HepG2 (cell line): ENCODE measurements around the gene CRK. TPM values are rescaled to one million over a fixed set of nuclear protein-coding genes. Genes with fewer than 3 reads are reported as not detected.
A peak's percentile ranks its signal among the peaks of the same experiment; 100 is the strongest.

Experiments
- CENPBD1 ChIP-seq: sonication (generic); formaldehyde crosslinking; IDR thresholded peaks from 2 replicates; pipeline ENCODE4 v1.8.0; 2022; ENCODE audit warnings: missing genetic modification reagents, low read depth, mild to moderate bottlenecking, borderline replicate concordance
- EP300 ChIP-seq, 3 experiments: sonication (generic) in 1 of 3; formaldehyde crosslinking in 1 of 3; IDR thresholded peaks; 2 replicates each; pipeline versions ENCODE4 v1.5.1 to v1.6.1; 2011 to 2020; ENCODE audit warnings: low read depth in 2 of 3, low read length in 2 of 3, borderline replicate concordance in 1 of 3, improper control_type of control experiment in 1 of 3, mild to moderate bottlenecking in 1 of 3, missing genetic modification reagents in 1 of 3, moderate library complexity in 1 of 3
- KDM5B ChIP-seq: sonication (generic); formaldehyde crosslinking; IDR thresholded peaks from 2 replicates; pipeline ENCODE4 v1.4.0; 2020; ENCODE audit warnings: missing genetic modification reagents, mild to moderate bottlenecking, borderline replicate concordance
- KLF11 ChIP-seq: IDR thresholded peaks from 2 replicates; pipeline ENCODE4 v1.6.1; 2016; ENCODE audit warnings: missing compliant biosample characterization
- MTF1 ChIP-seq: sonication (generic); formaldehyde crosslinking; IDR thresholded peaks from 2 replicates; pipeline ENCODE4 v1.5.0; 2020; ENCODE audit warnings: missing genetic modification reagents
- NFIC ChIP-seq: IDR thresholded peaks from 2 replicates; pipeline ENCODE4 v1.6.1; 2012; ENCODE audit warnings: mild to moderate bottlenecking, low read length, inconsistent platforms
- PHF5A ChIP-seq: IDR thresholded peaks from one replicate; pipeline ENCODE4 v1.6.1; 2018; ENCODE audit warnings: low read depth, missing genetic modification reagents; ENCODE audit not compliant: unreplicated experiment
- RBM22 ChIP-seq: fragments of 200-400 bp; formaldehyde crosslinking; optimal IDR thresholded peaks from 2 replicates; pipeline ENCODE3; 2017; ENCODE audit warnings: mild to moderate bottlenecking, low read length, moderate library complexity
- RXRA ChIP-seq: sonication (generic); formaldehyde crosslinking; IDR thresholded peaks from 2 replicates; pipeline ENCODE4 v1.5.1; 2020; ENCODE audit warnings: missing genetic modification reagents
- SATB2 ChIP-seq: sonication (generic); formaldehyde crosslinking; IDR thresholded peaks from 2 replicates; pipeline ENCODE4 v1.5.0; 2020; ENCODE audit warnings: missing genetic modification reagents
- SP4 ChIP-seq: sonication (generic); formaldehyde crosslinking; IDR thresholded peaks from 2 replicates; pipeline ENCODE4 v1.8.1; 2023; ENCODE audit warnings: mild to moderate bottlenecking, missing genetic modification reagents
- TARDBP ChIP-seq: sonication (generic); formaldehyde crosslinking; IDR thresholded peaks from 2 replicates; pipeline ENCODE4 v1.8.0; 2022; ENCODE audit warnings: mild to moderate bottlenecking, missing genetic modification reagents
- TBP ChIP-seq: sonication (generic); formaldehyde crosslinking; IDR thresholded peaks from 2 replicates; pipeline ENCODE4 v1.5.0; 2020; ENCODE audit warnings: missing genetic modification reagents
- TGIF2 ChIP-seq: IDR thresholded peaks from 2 replicates; pipeline ENCODE4 v1.6.1; 2016; ENCODE audit warnings: control low read depth, missing compliant biosample characterization
- ZFAT ChIP-seq: sonication (generic); formaldehyde crosslinking; conservative IDR thresholded peaks from 2 replicates; pipeline ENCODE4 v1.8.1; 2023; ENCODE audit warnings: missing genetic modification reagents, inconsistent platforms
- ZNF205 ChIP-seq: IDR thresholded peaks from 2 replicates; pipeline ENCODE4 v1.6.1; 2018; ENCODE audit warnings: missing biosample characterization, missing genetic modification reagents
- ZNF264 ChIP-seq: sonication (generic); formaldehyde crosslinking; IDR thresholded peaks from 2 replicates; pipeline ENCODE4 v1.4.0; 2020; ENCODE audit warnings: missing genetic modification reagents
- ZNF3 ChIP-seq: IDR thresholded peaks from 2 replicates; pipeline ENCODE4 v1.7.0; 2017; ENCODE audit warnings: inconsistent platforms
- ZNF432 ChIP-seq: sonication (generic); formaldehyde crosslinking; IDR thresholded peaks from 2 replicates; pipeline ENCODE4 v1.5.0; 2020; ENCODE audit warnings: missing genetic modification reagents, mild to moderate bottlenecking, borderline replicate concordance
- ZNF451 ChIP-seq: sonication (generic); formaldehyde crosslinking; IDR thresholded peaks from 2 replicates; pipeline ENCODE4 v1.5.0; 2020; ENCODE audit warnings: mild to moderate bottlenecking, missing genetic modification reagents
- ZNF883 ChIP-seq: sonication (generic); formaldehyde crosslinking; IDR thresholded peaks from 2 replicates; pipeline ENCODE4 v1.5.1; 2020; ENCODE audit warnings: mild to moderate bottlenecking, missing genetic modification reagents; ENCODE audit errors: not compliant biosample characterization
- polyA plus RNA-seq, 8 experiments: library from polyadenylated mRNA; depleted of rRNA in 3 of 8; stranded (reverse) in 7 of 8; unstranded in 1 of 8; fragments of >200 nt; fragmentation: Illumina TruSeq in 4 of 8; extraction: Trizol in 4 of 8; gene quantifications; 2 replicates each; pipeline versions ENCODE4 v1.2.1 to v1.2.3, GENCODE V29; 2011 to 2016; ENCODE audit warnings: low read depth in 4 of 8, missing spikeins in 1 of 8, mixed read lengths in 1 of 8; ENCODE audit not compliant: insufficient read depth in 1 of 8
- total RNA-seq, 5 experiments: library from RNA; depleted of rRNA; stranded (reverse); fragments of >200 nt; fragmentation: Illumina TruSeq; extraction: Trizol; gene quantifications; 2 replicates each; pipeline ENCODE4 v1.2.3, GENCODE V29; 2016; ENCODE audit warnings: low read depth in 1 of 5
- TF ChIP-seq, protein P1 (sequence below): sonication (generic); formaldehyde crosslinking; IDR thresholded peaks from 2 replicates; pipeline ENCODE4 v1.4.0; 2020; ENCODE audit warnings: missing genetic modification reagents
- TF ChIP-seq, protein P2 (sequence below): sonication (generic); formaldehyde crosslinking; IDR thresholded peaks from 2 replicates; pipeline ENCODE4 v1.4.0; 2020; ENCODE audit warnings: missing genetic modification reagents
- TF ChIP-seq, protein P3 (sequence below): sonication (generic); formaldehyde crosslinking; IDR thresholded peaks from 2 replicates; pipeline ENCODE4 v1.4.0; 2020; ENCODE audit warnings: mild to moderate bottlenecking, missing genetic modification reagents

The CRK gene
- total and polyA plus RNA-seq, 2 of the 13 experiments (the other 11 are each of a cell fraction or from before 2014, with no cell fraction given): 47.4 to 54.2 TPM

GRCh38 chr17:1413281-1413791 is 42.7 kb downstream of the CRK start (continued):
- TF ChIP-seq CENPBD1 (no peak), ZNF205 (CRISPR knock-in tag) (no peak; the same call in 1 of the 2 replicates), TGIF2 (CRISPR knock-in tag) (peak; percentile 59; the same call in 1 of the 2 replicates), NFIC (peak; percentile 68; the same call in 1 of the 2 replicates), KLF11 (CRISPR knock-in tag) (no peak), EP300 (IDR thresholded peaks at IDR 0.05; ENCODE audit: low read depth in 2 of 2, low read length in 2 of 2) (peak in 1 of 2 experiments; percentile 29; a peak in 1 of 4 replicates), EP300 (CRISPR knock-in tag; IDR thresholded peaks at IDR 0.05; ENCODE audit: borderline replicate concordance) (0 out of 2 replicates have a peak, but pooled peaks have one; percentile 14), MTF1 (no peak), ZNF264 (peak; percentile 69; the same call in 1 of the 2 replicates), ZNF432 (CRISPR knock-in tag) (no peak), ZNF451 (CRISPR knock-in tag) (no peak), SP4 (CRISPR knock-in tag) (no peak), KDM5B (CRISPR knock-in tag) (no peak), ZFAT (CRISPR knock-in tag) (no peak), SATB2 (CRISPR knock-in tag) (no peak), RXRA (no peak), TARDBP (CRISPR knock-in tag) (0 out of 2 replicates have a peak, but pooled peaks have one; percentile 45), TBP (CRISPR knock-in tag) (no peak), ZNF3 (CRISPR knock-in tag) (no peak), RBM22 (no peak), ZNF883 (CRISPR knock-in tag) (no peak), PHF5A (CRISPR knock-in tag) (peak; percentile 56)
- TF ChIP-seq, protein P1, sequence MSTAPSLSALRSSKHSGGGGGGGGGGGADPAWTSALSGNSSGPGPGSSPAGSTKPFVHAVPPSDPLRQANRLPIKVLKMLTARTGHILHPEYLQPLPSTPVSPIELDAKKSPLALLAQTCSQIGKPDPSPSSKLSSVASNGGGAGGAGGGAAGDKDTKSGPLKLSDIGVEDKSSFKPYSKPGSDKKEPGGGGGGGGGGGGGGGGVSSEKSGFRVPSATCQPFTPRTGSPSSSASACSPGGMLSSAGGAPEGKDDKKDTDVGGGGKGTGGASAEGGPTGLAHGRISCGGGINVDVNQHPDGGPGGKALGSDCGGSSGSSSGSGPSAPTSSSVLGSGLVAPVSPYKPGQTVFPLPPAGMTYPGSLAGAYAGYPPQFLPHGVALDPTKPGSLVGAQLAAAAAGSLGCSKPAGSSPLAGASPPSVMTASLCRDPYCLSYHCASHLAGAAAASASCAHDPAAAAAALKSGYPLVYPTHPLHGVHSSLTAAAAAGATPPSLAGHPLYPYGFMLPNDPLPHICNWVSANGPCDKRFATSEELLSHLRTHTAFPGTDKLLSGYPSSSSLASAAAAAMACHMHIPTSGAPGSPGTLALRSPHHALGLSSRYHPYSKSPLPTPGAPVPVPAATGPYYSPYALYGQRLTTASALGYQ (CRISPR knock-in tag): no peak
- TF ChIP-seq, protein P2, sequence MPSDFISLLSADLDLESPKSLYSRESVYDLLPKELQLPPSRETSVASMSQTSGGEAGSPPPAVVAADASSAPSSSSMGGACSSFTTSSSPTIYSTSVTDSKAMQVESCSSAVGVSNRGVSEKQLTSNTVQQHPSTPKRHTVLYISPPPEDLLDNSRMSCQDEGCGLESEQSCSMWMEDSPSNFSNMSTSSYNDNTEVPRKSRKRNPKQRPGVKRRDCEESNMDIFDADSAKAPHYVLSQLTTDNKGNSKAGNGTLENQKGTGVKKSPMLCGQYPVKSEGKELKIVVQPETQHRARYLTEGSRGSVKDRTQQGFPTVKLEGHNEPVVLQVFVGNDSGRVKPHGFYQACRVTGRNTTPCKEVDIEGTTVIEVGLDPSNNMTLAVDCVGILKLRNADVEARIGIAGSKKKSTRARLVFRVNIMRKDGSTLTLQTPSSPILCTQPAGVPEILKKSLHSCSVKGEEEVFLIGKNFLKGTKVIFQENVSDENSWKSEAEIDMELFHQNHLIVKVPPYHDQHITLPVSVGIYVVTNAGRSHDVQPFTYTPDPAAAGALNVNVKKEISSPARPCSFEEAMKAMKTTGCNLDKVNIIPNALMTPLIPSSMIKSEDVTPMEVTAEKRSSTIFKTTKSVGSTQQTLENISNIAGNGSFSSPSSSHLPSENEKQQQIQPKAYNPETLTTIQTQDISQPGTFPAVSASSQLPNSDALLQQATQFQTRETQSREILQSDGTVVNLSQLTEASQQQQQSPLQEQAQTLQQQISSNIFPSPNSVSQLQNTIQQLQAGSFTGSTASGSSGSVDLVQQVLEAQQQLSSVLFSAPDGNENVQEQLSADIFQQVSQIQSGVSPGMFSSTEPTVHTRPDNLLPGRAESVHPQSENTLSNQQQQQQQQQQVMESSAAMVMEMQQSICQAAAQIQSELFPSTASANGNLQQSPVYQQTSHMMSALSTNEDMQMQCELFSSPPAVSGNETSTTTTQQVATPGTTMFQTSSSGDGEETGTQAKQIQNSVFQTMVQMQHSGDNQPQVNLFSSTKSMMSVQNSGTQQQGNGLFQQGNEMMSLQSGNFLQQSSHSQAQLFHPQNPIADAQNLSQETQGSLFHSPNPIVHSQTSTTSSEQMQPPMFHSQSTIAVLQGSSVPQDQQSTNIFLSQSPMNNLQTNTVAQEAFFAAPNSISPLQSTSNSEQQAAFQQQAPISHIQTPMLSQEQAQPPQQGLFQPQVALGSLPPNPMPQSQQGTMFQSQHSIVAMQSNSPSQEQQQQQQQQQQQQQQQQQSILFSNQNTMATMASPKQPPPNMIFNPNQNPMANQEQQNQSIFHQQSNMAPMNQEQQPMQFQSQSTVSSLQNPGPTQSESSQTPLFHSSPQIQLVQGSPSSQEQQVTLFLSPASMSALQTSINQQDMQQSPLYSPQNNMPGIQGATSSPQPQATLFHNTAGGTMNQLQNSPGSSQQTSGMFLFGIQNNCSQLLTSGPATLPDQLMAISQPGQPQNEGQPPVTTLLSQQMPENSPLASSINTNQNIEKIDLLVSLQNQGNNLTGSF (CRISPR knock-in tag): no peak
- TF ChIP-seq, protein P3, sequence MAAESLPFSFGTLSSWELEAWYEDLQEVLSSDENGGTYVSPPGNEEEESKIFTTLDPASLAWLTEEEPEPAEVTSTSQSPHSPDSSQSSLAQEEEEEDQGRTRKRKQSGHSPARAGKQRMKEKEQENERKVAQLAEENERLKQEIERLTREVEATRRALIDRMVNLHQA (CRISPR knock-in tag): no peak
